Urinary bladder (tissue), 4 donors: ENCODE measurements around the gene PSME2. TPM values are rescaled to one million over a fixed set of nuclear protein-coding genes. Genes with fewer than 3 reads are reported as not detected.

Source experiments
- DNase-seq: peaks from one replicate; pipeline ENCODE4 v3.0.0-alpha.2; 2015; ENCODE audit errors: extremely low spot score
- H3K27ac ChIP-seq: one replicate; pipeline ENCODE4 v1.5.1; 2013; ENCODE audit warnings: low read depth, mild to moderate bottlenecking, moderate library complexity
- H3K36me3 ChIP-seq: one replicate; pipeline ENCODE4 v1.6.1; 2013; ENCODE audit warnings: mild to moderate bottlenecking, moderate library complexity; ENCODE audit not compliant: insufficient read depth
- H3K4me1 ChIP-seq: one replicate; pipeline ENCODE4 v1.6.1; 2013; ENCODE audit warnings: mild to moderate bottlenecking, moderate library complexity; ENCODE audit not compliant: insufficient read depth
- H3K4me3 ChIP-seq: one replicate; pipeline ENCODE4 v1.5.1; 2013; ENCODE audit warnings: low read depth, low read length
- WGBS: extraction: QIAGEN DNeasy Blood & Tissue Kit; methylation state at CpG from one replicate; pipeline ENCODE4 v1.1.7; 2013; 5-methylcytosine and 5-hydroxymethylcytosine counted together
- polyA plus RNA-seq: library from polyadenylated mRNA; stranded (reverse); fragments of 200-250 nt; gene quantifications from one replicate; pipeline ENCODE4 v1.2.3, GENCODE V29; 2013
- total RNA-seq: library from RNA; depleted of rRNA; stranded (reverse); fragments of >200 nt; gene quantifications from one replicate; pipeline ENCODE4 v1.2.3, GENCODE V29; 2014
- donor health status: healthy with polysubstance abuse.
- donor health status: healthy.

PSME2 gene
- total and polyA plus RNA-seq, 2 donors, result 67.9 to 97.7 TPM

- no peak within 1 kb of the TSS for H3K4me3 ChIP-seq
- WGBS, result 90% methylated on average over 5 of the region's 5 CpGs
- H3K4me1 ChIP-seq, result no peaks in the 10 kb centered on the region
- no peak for DNase-seq
- no peak within 1 kb of the TSS for H3K27ac ChIP-seq
- H3K36me3 ChIP-seq, result no peaks in the 10 kb centered on the region
Measured at GRCh38 chr14:24130380-24130716, 16.1 kb downstream of the PSME2 start, which contains the start of gene FITM1. Gene FITM1, plus strand, starts transcription at chr14:24130659. Its CDS starts 905 bp downstream, at chr14:24131564.

DNA sequence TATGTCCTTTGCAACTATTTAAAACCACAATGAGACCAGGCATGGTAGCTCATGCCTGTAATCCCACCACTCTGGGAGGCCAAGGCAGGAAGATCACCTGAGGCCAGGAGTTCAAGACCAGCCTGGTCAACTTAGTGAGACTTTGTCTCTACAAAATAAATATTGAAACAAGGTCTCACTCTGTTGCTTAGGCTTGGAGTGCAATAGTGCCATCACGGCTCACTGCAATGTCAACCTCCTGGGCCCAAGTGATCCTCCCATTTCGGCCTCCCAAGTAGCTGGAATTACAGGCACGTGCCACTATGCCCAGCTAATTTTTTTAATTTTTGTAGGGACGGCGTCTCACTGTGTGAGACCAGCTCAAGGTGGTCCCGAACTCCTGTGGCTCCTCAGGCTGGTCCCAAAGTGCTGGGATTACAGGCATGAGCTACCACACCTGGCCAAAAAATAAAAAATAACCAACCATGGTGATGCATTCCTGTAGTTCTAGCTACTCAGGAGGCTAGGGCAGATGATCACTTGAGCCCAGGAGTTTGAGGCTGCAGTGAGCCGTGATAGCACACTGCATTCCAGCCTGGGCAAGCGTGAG, 16.9 kb downstream of the PSME2 start:
- 95% methylated on average over 8 of the region's 8 CpGs for whole genome bisulfite sequencing
- no peak for DNase-seq
- Histone ChIP-seq H3K36me3 (no peaks in the 10 kb centered on the region), H3K4me3 (no peak overlapping the region), H3K4me1 (no peaks in the 10 kb centered on the region), H3K27ac (no peak overlapping the region)

DNA sequence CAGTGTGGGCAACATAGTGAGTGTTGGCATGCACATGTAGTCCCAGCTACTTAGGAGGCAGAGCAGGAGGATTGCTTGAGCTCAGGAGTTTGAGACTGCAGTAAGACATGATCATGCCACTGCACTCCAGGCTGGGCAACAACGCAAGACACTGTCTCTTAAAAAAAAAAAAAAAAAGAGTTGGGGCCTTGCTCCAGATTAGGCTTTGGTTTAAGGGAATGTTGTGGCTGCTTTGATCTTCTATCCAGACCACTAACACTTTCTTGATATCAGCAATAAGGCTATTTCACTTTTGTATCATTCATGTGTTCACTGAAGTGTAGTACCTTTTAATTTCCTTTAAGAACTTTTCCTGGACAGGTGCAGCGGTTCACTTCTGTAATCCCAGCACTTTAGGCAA, 18.7 kb downstream of the PSME2 start:
- peaks cover 2% of the 10 kb centered on the region for H3K36me3 ChIP-seq
- no peak for DNase-seq
- no peaks in the 10 kb centered on the region for H3K4me1 ChIP-seq
- no peak overlapping the region for H3K4me3 ChIP-seq
- WGBS, result 89% methylated on average over 2 of the region's 2 CpGs
- no peak overlapping the region for H3K27ac ChIP-seq

DNA sequence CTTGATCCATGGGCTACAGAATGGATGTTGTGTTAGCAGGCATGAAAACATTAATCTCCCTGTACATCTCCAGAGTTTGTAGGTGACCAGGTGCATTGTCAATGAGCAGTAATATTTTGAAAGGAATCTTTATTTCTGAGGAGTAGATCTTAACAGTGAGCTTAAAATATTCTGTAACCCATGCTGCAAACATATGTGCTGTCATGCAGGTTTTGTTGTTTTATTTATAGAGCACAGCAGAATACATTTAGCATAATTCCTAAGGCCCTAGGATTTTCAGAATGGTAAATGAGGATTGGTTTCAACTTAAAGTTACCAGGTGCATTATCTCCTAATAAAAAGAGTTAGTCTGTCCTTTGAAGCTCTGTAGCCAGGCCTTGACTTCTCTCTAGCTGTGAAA, 19.5 kb downstream of the PSME2 start:
- no peak for DNase-seq
- no peak overlapping the region for H3K27ac ChIP-seq
- H3K4me1 ChIP-seq, result no peaks in the 10 kb centered on the region
- no peak overlapping the region for H3K4me3 ChIP-seq
- peaks cover 2% of the 10 kb centered on the region for H3K36me3 ChIP-seq

- DNase-seq, result no peak
- Histone ChIP-seq H3K27ac (no peak overlapping the region), H3K4me1 (no peaks in the 10 kb centered on the region), H3K4me3 (no peak overlapping the region), H3K36me3 (peaks cover 2% of the 10 kb centered on the region)
- 84% methylated on average over 9 of the region's 9 CpGs for WGBS
Measured at GRCh38 chr14:24123424-24124417, 22.7 kb downstream of the PSME2 start.

DNA sequence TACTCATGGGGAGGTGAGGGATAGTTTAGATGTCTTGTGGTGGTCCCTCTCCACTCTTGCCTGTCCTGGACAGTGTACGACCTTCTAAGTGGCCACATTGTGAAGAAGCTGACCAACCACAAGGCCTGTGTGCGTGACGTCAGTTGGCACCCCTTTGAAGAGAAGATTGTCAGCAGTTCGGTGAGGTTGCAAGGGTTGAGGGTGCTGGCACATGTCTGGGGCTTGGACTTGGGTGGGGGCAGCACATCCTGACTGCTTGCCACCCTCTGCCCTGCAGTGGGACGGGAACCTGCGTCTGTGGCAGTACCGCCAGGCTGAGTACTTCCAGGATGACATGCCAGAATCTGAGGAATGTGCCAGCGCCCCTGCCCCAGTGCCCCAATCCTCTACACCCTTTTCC, 23.5 kb downstream of the PSME2 start:
- Histone ChIP-seq H3K27ac (no peak overlapping the region), H3K36me3 (peaks cover 2% of the 10 kb centered on the region), H3K4me1 (no peaks in the 10 kb centered on the region), H3K4me3 (no peak overlapping the region)
- WGBS, result 93% methylated on average over 8 of the region's 8 CpGs
- DNase-seq, result no peak

DNA sequence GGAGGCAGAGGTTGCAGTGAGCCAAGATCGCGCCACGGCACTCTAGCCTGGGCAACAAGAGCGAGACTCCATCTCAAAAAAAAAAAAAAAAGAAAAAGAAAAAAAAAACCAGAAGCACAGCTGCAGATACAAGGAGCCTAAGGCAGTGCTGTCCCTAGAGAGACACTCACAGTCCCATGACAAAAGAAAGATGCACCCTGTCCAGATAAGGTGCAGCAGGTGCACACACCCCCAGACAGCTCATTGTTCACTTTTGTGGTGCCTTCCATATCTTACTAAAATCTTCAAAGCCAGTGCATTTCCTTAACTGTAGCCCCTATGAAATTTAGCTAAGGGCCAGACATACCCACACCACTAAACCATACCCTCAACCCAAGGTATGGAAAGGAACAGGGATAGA, 24.0 kb downstream of the PSME2 start:
- Histone ChIP-seq H3K4me1 (no peaks in the 10 kb centered on the region), H3K4me3 (no peak overlapping the region), H3K36me3 (peaks cover 2% of the 10 kb centered on the region), H3K27ac (no peak overlapping the region)
- WGBS, result 95% methylated on average over 4 of the region's 4 CpGs
- no peak for DNase-seq

DNA sequence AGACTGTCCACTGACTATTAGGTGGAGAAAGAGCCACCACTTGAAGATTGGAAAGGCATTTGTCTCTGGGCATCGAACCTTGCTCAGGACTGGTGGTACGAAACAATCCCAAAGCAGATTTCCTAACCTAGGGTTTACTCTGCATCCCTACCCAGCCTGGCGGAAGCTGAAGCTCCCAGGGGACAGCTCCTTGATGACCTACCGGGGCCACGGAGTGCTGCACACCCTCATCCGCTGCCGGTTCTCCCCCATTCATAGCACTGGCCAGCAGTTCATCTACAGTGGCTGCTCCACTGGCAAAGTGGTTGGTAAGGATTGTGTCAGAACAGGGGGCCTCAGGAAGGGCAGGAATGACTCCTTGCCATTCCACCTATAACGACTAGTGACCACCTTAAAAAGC, 25.2 kb downstream of the PSME2 start:
- 95% methylated on average over 8 of the region's 8 CpGs for WGBS
- no peak for DNase-seq
- no peaks in the 10 kb centered on the region for H3K4me1 ChIP-seq
- peaks cover 5% of the 10 kb centered on the region for H3K36me3 ChIP-seq
- no peak overlapping the region for H3K27ac ChIP-seq
- H3K4me3 ChIP-seq, result no peak overlapping the region

GRCh38 chr14:24119691-24120090, 26.7 kb downstream of the PSME2 start:
- Histone ChIP-seq H3K27ac (no peak overlapping the region), H3K4me3 (no peak overlapping the region), H3K36me3 (peaks cover 5% of the 10 kb centered on the region), H3K4me1 (peaks cover 2% of the 10 kb centered on the region)
- WGBS, result 96% methylated on average over 6 of the region's 6 CpGs
- DNase-seq, result no peak

- Histone ChIP-seq H3K4me1 (peaks cover 2% of the 10 kb centered on the region), H3K36me3 (peaks cover 3% of the 10 kb centered on the region), H3K27ac (no peak overlapping the region), H3K4me3 (no peak overlapping the region)
- no peak for DNase-seq
- WGBS, result 97% methylated on average over 6 of the region's 6 CpGs
Measured at GRCh38 chr14:24117179-24117578, 29.2 kb downstream of the PSME2 start.

GRCh38 chr14:24116128-24116814, 30.1 kb downstream of the PSME2 start:
- peaks cover 3% of the 10 kb centered on the region for H3K36me3 ChIP-seq
- 88% methylated on average over 6 of the region's 6 CpGs for WGBS
- H3K4me1 ChIP-seq, result peaks cover 2% of the 10 kb centered on the region
- no peak for DNase-seq
- no peak overlapping the region for H3K27ac ChIP-seq
- H3K4me3 ChIP-seq, result no peak overlapping the region

DNA sequence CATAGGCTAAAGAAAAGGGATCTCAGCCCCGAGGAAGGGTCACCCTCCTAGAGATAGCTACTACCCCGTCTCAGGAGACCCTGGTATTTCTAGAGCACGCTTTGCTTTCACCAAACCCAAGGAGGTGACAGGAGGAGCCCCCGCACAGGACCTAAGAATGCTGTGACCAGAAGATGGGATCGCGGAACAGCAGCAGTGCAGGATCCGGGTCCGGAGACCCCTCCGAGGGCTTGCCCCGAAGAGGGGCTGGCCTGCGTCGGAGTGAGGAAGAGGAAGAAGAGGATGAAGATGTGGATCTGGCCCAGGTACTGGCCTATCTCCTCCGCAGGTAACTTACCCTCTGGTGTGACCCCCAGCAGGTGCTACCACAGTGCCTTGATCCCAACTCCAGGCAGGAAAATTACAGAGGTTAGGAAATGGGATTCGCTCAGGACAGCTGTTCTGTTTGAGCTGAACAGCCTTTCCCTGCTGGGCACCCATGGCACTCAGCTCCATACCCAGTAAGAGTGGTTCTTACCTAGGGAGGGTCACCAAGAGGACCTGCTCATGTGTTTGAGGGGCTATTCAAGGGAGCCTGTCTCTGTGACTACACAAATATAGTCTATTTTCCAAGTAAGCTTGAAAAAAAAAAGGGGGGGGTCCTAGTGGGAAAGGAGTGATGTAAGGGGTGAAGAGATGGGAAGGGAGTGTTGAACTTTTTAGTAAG, 30.8 kb downstream of the PSME2 start:
- Histone ChIP-seq H3K4me1 (peaks cover 2% of the 10 kb centered on the region), H3K36me3 (peaks cover 3% of the 10 kb centered on the region), H3K27ac (no peak overlapping the region), H3K4me3 (peak overlapping the region; percentile 59)
- 3% methylated on average over 14 of the region's 14 CpGs for WGBS
- DNase-seq, result no peak
